ENCODE results near the gene CTSK. TPM values are rescaled to one million over a fixed set of nuclear protein-coding genes. Genes with fewer than 3 reads are reported as not detected.
"Not testable (repeated sequence)": the region's sequence is repeated elsewhere in the genome, so short reads cannot be mapped to it uniquely, and the experiment has no call there.

The CTSK gene
- total and polyA plus RNA-seq, 4 donors = 2.2 to 3.8 (median 2.4) TPM

DNA sequence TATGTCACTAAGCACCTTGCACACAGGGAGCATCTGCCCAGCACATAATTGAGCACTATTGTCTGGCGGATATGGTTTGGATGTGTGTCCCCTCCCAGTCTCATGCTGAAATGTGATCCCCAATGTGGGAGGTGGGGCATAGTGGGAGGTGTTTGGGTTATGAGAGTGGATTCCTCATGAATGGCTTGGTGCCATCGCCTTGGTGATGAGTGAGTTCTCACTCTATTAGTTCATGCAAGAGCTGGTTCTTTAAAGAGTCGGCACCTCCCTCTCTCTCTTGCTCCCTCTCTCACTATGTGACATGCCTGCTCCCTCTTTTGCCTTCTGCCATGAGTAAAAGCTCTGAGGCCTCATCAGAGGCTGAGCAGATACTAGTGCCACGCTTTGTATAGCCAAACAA, 9.5 kb downstream of the CTSK start:
- H3K36me3 ChIP-seq (ENCODE audit: control insufficient read depth in 4 of 4, insufficient read depth in 3 of 4, low read depth in 1 of 4, low read length in 3 of 4) = peaks cover 5 to 43% (median 25%) of the 10 kb centered on the region in 4 donors
- WGBS = 90% methylated on average over 4 of the region's 4 CpGs
- TF ChIP-seq HNF4G (IDR thresholded peaks at IDR 0.05) (no peak), JUND (IDR thresholded peaks at IDR 0.05) (no peak), HNF4A (conservative IDR thresholded peaks at IDR 0.05) (no peak), YY1 (IDR thresholded peaks at IDR 0.05) (no peak), TAF1 (conservative IDR thresholded peaks at IDR 0.05) (no peak)
- TF ChIP-seq, protein P1, sequence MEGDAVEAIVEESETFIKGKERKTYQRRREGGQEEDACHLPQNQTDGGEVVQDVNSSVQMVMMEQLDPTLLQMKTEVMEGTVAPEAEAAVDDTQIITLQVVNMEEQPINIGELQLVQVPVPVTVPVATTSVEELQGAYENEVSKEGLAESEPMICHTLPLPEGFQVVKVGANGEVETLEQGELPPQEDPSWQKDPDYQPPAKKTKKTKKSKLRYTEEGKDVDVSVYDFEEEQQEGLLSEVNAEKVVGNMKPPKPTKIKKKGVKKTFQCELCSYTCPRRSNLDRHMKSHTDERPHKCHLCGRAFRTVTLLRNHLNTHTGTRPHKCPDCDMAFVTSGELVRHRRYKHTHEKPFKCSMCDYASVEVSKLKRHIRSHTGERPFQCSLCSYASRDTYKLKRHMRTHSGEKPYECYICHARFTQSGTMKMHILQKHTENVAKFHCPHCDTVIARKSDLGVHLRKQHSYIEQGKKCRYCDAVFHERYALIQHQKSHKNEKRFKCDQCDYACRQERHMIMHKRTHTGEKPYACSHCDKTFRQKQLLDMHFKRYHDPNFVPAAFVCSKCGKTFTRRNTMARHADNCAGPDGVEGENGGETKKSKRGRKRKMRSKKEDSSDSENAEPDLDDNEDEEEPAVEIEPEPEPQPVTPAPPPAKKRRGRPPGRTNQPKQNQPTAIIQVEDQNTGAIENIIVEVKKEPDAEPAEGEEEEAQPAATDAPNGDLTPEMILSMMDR (IDR thresholded peaks at IDR 0.05; ENCODE audit: low read depth, low read length, missing input control) = no peak
- TF ChIP-seq, protein P2, sequence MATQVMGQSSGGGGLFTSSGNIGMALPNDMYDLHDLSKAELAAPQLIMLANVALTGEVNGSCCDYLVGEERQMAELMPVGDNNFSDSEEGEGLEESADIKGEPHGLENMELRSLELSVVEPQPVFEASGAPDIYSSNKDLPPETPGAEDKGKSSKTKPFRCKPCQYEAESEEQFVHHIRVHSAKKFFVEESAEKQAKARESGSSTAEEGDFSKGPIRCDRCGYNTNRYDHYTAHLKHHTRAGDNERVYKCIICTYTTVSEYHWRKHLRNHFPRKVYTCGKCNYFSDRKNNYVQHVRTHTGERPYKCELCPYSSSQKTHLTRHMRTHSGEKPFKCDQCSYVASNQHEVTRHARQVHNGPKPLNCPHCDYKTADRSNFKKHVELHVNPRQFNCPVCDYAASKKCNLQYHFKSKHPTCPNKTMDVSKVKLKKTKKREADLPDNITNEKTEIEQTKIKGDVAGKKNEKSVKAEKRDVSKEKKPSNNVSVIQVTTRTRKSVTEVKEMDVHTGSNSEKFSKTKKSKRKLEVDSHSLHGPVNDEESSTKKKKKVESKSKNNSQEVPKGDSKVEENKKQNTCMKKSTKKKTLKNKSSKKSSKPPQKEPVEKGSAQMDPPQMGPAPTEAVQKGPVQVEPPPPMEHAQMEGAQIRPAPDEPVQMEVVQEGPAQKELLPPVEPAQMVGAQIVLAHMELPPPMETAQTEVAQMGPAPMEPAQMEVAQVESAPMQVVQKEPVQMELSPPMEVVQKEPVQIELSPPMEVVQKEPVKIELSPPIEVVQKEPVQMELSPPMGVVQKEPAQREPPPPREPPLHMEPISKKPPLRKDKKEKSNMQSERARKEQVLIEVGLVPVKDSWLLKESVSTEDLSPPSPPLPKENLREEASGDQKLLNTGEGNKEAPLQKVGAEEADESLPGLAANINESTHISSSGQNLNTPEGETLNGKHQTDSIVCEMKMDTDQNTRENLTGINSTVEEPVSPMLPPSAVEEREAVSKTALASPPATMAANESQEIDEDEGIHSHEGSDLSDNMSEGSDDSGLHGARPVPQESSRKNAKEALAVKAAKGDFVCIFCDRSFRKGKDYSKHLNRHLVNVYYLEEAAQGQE (IDR thresholded peaks at IDR 0.05) = no peak
- TF ChIP-seq, protein P3, sequence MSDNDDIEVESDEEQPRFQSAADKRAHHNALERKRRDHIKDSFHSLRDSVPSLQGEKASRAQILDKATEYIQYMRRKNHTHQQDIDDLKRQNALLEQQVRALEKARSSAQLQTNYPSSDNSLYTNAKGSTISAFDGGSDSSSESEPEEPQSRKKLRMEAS (IDR thresholded peaks at IDR 0.05) = no peak

DNA sequence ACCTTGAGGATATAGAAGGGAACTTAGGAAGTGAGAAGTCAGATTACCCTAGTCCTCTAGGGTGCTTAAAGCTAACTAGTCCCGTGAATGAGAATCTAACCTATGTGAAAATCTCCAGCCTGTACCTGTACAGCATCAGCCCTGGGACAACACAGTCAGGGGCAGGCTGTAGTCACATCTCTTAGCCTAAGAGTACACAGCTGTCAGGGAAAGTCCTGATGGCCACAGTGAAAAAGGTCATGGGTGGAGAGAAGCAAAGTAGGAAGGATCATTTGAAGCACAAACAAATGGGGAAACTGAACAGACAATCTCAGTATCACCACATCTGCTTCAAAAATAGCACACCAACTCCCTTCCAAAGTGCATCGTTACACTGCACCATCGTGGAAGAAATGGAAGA, 11.7 kb downstream of the CTSK start:
- WGBS = 89% methylated on average over 3 of the region's 3 CpGs
- Histone ChIP-seq H3K4me3 (ENCODE audit: low read depth in 1 of 3, low read length in 3 of 3) (no peak overlapping the region), H3K9me3 (ENCODE audit: control insufficient read depth in 4 of 4, low read length in 3 of 4) (no peaks in the 10 kb centered on the region), H3K27me3 (ENCODE audit: control insufficient read depth in 4 of 4, insufficient read depth in 4 of 4, low read length in 3 of 4) (no peaks in the 10 kb centered on the region), H3K4me1 (ENCODE audit: control insufficient read depth in 4 of 4, insufficient read depth in 4 of 4, low read length in 3 of 4) (no peaks in the 10 kb centered on the region), H3K27ac (ENCODE audit: low read depth in 1 of 2, low read length in 2 of 2) (no peak overlapping the region), H3K36me3 (ENCODE audit: control insufficient read depth in 4 of 4, insufficient read depth in 3 of 4, low read depth in 1 of 4, low read length in 3 of 4) (peaks cover 5 to 39% (median 23%) of the 10 kb centered on the region in 4 donors), H3K9ac (ENCODE audit: low read depth in 1 of 2, low read length in 2 of 2) (no peak overlapping the region)
- TF ChIP-seq, protein P4, sequence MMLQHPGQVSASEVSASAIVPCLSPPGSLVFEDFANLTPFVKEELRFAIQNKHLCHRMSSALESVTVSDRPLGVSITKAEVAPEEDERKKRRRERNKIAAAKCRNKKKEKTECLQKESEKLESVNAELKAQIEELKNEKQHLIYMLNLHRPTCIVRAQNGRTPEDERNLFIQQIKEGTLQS (IDR thresholded peaks at IDR 0.05) = no peak
- TF ChIP-seq JUND (IDR thresholded peaks at IDR 0.05) = no peak
- DNase-seq (ENCODE audit: low spot score) = no peak

More for the DNA sequence above, 9.5 kb downstream of the CTSK start:
- Histone ChIP-seq H3K9me3 (ENCODE audit: control insufficient read depth in 4 of 4, low read length in 3 of 4) (no peaks in the 10 kb centered on the region), H3K27ac (ENCODE audit: low read depth in 1 of 2, low read length in 2 of 2) (no peak overlapping the region), H3K4me3 (ENCODE audit: low read depth in 1 of 3, low read length in 3 of 3) (no peak overlapping the region), H3K27me3 (ENCODE audit: control insufficient read depth in 4 of 4, insufficient read depth in 4 of 4, low read length in 3 of 4) (no peaks in the 10 kb centered on the region), H3K9ac (ENCODE audit: low read depth in 1 of 2, low read length in 2 of 2) (no peak overlapping the region), H3K4me1 (ENCODE audit: control insufficient read depth in 4 of 4, insufficient read depth in 4 of 4, low read length in 3 of 4) (no peaks in the 10 kb centered on the region)
- DNase-seq (ENCODE audit: low spot score) = no peak

DNA sequence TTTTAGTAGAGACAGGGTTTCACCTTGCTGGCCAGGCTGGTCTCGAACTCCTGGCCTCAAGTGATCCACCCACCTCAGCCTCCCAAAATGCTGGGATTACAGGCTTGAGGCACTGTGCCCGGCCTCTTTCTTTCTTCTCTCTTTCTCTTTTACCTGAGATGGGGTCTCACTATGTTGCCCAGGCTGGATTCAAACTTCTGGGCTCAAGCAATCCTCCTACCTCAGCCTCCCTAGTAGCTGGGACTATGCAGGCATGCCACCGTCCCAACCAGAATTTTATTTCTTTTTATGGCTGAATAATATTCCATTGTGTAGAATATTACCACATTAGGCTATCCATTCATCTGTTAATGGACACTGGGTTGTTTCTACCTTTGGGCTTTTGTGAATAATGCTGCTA, 14.3 kb downstream of the CTSK start:
- DNase-seq (ENCODE audit: low spot score); H3K27ac ChIP-seq (ENCODE audit: low read depth in 1 of 2, low read length in 2 of 2); H3K9ac ChIP-seq (ENCODE audit: low read depth in 1 of 2, low read length in 2 of 2); H3K4me3 ChIP-seq (ENCODE audit: low read depth in 1 of 3, low read length in 3 of 3); H3K4me1 ChIP-seq (ENCODE audit: control insufficient read depth in 4 of 4, insufficient read depth in 4 of 4, low read length in 3 of 4); H3K9me3 ChIP-seq (ENCODE audit: control insufficient read depth in 4 of 4, low read length in 3 of 4); H3K27me3 ChIP-seq (ENCODE audit: control insufficient read depth in 4 of 4, insufficient read depth in 4 of 4, low read length in 3 of 4): not testable (repeated sequence)
- WGBS = 94% methylated on average over 3 of the region's 3 CpGs
- H3K36me3 ChIP-seq (ENCODE audit: control insufficient read depth in 4 of 4, insufficient read depth in 3 of 4, low read depth in 1 of 4, low read length in 3 of 4) = peaks cover 0 to 32% (median 16%) of the 10 kb centered on the region in 4 donors
